NOMO-1 (cell line): ENCODE results near the gene CCNG1.
"Not testable (repeated sequence)": the region's sequence is repeated elsewhere in the genome, so short reads cannot be mapped to it uniquely, and the experiment has no call there.

Source experiments
- DNase-seq, 2 experiments: peaks; one replicate each; lab custom pipeline; 2025; ENCODE audit not compliant: unreplicated experiment in 2 of 2; lab: John Stamatoyannopoulos, UW

The CCNG1 gene, protein sequence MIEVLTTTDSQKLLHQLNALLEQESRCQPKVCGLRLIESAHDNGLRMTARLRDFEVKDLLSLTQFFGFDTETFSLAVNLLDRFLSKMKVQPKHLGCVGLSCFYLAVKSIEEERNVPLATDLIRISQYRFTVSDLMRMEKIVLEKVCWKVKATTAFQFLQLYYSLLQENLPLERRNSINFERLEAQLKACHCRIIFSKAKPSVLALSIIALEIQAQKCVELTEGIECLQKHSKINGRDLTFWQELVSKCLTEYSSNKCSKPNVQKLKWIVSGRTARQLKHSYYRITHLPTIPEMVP

GRCh38 chr5:163437309-163438182 is at the start of gene CCNG1:
Gene CCNG1 (plus strand): TSS chr5:163437595. CDS start chr5:163439257, 1,662 bp downstream.
- DNase-seq: peak; percentile 93 to 98

- no peak for DNase-seq
These were observed 41.6 kb upstream of the CCNG1 start for GRCh38 chr5:163395792-163396191.

GRCh38 chr5:163396818-163397340 is 40.5 kb upstream of the CCNG1 start:
- peak; percentile 35 to 73 for DNase-seq

- DNase-seq: no peak
These were observed 40.0 kb upstream of the CCNG1 start for GRCh38 chr5:163397354-163397753.

GRCh38 chr5:163399923-163400322 is 37.5 kb upstream of the CCNG1 start:
- no peak for DNase-seq

- no peak for DNase-seq
These were observed 36.1 kb upstream of the CCNG1 start for GRCh38 chr5:163401271-163401670.

GRCh38 chr5:163402007-163402406 is 35.4 kb upstream of the CCNG1 start:
- no peak for DNase-seq

DNA sequence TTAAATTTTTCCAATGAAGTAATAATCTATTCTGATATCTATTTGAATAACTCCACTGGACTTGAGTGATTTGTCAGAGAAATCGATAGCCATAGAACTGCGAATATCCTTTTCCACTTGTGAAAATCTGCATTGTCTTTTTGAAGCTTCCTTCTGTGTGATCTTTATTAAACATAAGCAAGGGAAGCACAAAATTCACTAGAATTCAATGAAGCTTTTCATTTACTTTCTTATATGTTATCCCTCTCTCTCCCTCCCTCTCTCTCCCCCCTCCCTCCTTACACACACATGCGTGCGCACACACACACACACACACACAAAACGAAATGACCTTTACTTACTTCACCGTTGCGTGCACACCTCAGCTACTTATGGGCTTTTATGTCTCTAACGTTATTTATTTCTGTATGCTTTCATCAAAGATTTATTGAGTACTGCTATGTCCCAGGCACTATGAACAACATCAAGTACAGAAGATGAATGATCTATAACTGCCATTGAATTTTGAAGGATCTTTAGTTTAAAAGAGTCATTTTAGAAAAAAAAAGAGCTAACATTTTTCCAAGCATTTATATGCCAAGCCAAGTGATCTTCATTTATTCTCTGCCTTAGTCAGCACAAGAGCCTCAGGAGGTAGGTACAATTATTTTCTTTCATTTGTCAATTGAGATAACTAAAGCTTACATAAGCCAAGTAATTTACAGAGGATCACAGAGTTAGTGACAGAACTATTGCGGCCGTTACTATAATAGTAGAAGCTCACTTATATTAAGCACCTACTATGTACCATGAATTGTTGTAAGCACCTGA is 32.8 kb upstream of the CCNG1 start:
- DNase-seq: no peak

GRCh38 chr5:163407034-163407655 is 30.2 kb upstream of the CCNG1 start:
- peak; percentile 7 to 23 for DNase-seq

GRCh38 chr5:163408311-163408923 is 29.0 kb upstream of the CCNG1 start:
- peak; percentile 45 to 58 for DNase-seq

DNA sequence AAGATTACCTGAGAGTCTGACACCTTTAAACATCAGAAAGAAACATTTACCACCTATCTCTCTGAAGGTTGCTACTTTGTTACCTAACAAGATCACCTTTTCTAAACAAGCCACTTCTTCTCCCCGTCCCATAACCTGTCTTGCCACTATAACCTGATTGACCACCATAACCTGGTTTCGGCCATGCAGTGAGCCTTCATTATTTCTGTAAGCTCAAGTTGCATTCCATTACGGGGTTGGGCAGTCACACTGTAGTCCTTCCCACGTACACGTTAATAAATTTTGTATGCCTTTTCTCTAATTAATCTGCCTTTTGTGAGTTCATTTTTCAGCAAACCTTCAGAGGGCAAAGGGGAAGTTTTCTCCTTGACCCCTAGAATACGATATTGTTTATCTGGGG is 28.0 kb upstream of the CCNG1 start:
- DNase-seq: no peak

GRCh38 chr5:163410505-163410904 is 26.9 kb upstream of the CCNG1 start:
- DNase-seq: no peak

GRCh38 chr5:163415673-163416072 is 21.7 kb upstream of the CCNG1 start:
- not testable (repeated sequence) for DNase-seq

DNA sequence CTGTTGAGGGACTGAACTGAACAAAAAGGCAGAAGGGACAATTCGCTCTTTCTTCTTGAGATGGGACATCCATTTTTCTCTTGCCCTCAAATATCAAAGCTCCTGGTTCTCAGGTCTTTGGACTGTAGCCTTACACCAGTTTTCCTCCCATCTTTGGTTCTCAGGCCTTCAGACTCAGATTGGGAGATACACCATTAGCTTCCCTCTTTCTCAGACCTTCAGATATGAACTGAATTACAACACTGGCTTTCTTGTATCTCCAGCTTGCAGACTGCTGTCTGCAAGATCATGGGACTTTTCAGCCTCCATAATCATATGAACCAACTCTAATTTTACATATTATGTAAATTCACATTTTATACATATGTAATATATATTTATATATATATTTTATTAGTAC is 12.6 kb upstream of the CCNG1 start:
- DNase-seq: no peak

- peak in 1 of 2 experiments; percentile 12 for DNase-seq
These were observed 11.3 kb upstream of the CCNG1 start for GRCh38 chr5:163426128-163426527.

DNA sequence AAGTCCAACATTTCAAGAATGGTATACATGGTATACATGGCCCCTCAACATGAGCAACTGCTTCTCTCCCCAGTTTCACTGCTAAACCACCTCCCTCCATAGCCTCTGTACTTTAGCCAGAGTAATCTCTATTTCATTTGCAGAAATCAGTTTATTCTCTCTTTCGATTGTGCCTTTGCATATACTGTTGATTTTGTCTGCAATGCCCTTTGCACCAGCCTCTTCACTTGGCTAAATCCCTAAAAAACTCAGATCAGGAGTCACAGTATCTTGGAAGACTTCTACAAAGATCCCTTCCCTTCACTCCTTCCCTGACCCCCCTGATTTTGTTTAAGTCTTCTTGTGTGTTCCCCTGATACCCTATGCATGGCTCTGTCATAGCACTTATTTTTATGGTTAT is 4.9 kb upstream of the CCNG1 start:
- DNase-seq: no peak

DNA sequence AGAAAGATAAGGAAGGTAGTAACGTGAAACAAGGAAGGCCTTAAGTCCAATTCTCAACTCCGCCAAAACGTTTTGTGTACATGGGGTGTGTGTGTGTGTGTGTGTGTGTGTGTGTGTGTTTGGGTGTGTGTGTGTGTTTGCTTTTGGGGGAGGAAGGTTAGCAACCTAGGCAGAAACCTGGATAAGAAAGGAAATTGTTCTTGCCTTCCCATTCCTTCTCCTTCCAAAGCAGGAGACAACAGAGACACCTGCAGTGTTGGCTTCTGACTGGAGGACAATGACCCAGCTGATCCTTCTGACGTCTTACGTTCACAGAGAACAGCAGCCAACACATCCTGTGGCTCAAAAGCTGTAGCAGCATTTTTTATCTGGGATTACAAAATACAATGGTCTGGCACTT is 4.1 kb upstream of the CCNG1 start:
- DNase-seq: no peak

DNA sequence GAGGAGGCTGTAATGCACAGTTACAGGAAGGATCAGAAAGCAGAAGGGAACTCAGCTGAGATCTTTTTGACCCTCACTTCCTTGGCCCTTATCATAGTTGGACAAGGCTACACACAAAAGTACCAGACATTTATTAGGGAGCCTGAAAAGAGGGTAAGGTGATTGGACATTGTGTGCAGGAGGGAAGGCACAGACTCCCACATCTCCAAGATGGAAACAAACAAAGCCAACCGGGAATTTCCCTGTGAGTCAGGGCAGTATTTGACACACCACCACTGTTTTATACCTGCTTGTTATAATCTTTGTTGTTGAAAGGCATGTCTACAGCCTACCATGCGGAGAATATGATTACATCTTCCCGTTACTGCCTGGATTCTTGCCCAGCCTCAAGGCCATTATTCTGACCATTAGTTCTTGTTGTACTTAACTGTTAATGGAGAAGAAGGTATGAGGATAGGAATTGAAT is 3.0 kb upstream of the CCNG1 start:
- no peak for DNase-seq

DNA sequence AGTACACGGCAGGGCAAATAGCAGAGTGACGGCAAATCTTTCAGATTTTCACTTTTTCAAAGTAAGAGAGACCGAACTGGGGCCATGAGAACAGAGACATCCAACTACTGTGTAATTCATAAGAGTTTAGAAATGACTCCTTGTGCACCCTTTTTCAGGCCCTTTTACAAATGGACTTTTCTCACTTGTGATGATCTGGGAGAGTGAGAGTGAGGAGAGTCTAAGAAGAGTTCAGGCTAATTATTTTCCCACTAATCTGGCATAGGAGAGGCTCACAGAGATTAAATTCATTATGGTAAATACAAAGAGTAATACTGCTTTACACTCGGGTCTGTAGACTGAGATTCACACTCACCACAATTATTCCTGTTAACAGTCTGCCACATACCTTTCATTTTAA is 880 bp upstream of the CCNG1 start:
- DNase-seq: no peak

GRCh38 chr5:163437011-163437308 is 435 bp upstream of the CCNG1 start:
- no peak for DNase-seq
